Caco-2 (cell line): ENCODE measurements around the gene ENDOV. TPM values are rescaled to one million over a fixed set of nuclear protein-coding genes. Genes with fewer than 3 reads are reported as not detected.
"Not testable (repeated sequence)": the region's sequence is repeated elsewhere in the genome, so short reads cannot be mapped to it uniquely, and the experiment has no call there.

ENCODE experiments used
- BruUV-seq: library from RNA; stranded (reverse); fragments of 400-500 nt; replicated peaks from 2 replicates; lab custom pipeline; 2021; lab: Mats Ljungman, UMichigan
- CTCF ChIA-PET: fragments of 300-600 bp; sonication (Branson Sonifier 250); formaldehyde crosslinking; loops from one replicate; lab custom pipeline; 2022; ENCODE audit warnings: antibody characterized with exemption; lab: Charles Lee
- POLR2A ChIA-PET: fragments of 300-600 bp; sonication (Branson Sonifier 250); formaldehyde crosslinking; loops from one replicate; lab custom pipeline; 2022; ENCODE audit warnings: antibody characterized with exemption; lab: Charles Lee
- DNase-seq, 2 experiments: peaks; one replicate each; pipeline versions ENCODE4 v3.0.0 to v3.0.0-alpha.2; 2020 to 2022
- H3K27me3 ChIP-seq: replicated peaks from 2 replicates; pipeline ENCODE4 v1.6.0; 2011; ENCODE audit warnings: low read length; ENCODE audit not compliant: control insufficient read depth, insufficient read depth
- H3K36me3 ChIP-seq: 2 replicates; pipeline ENCODE4 v1.5.1; 2011; ENCODE audit warnings: low read length; ENCODE audit not compliant: control insufficient read depth, insufficient read depth
- H3K4me1 ChIP-seq: fragments of 250-450 bp; sonication (Bioruptor Pico); 2 replicates; pipeline ENCODE4 v1.5.1; 2020; ENCODE audit warnings: mild to moderate bottlenecking
- H3K4me3 ChIP-seq: 2 replicates; pipeline ENCODE4 v1.5.1; 2011; ENCODE audit warnings: low read depth, mild to moderate bottlenecking, control low read depth, low read length
- H3K9me3 ChIP-seq: fragments of 250-450 bp; sonication (Bioruptor Pico); 2 replicates; pipeline ENCODE4 v1.5.1; 2020; ENCODE audit warnings: mild to moderate bottlenecking, moderate library complexity
- H3K27ac Mint-ChIP-seq: one replicate; pipeline ENCODE4 v1.8.0; 2022; ENCODE audit warnings: mixed read lengths; ENCODE audit not compliant: unreplicated experiment
- H3K27me3 Mint-ChIP-seq: one replicate; pipeline ENCODE4 v1.8.0; 2022; ENCODE audit warnings: mixed read lengths; ENCODE audit not compliant: insufficient read depth, unreplicated experiment
- H3K36me3 Mint-ChIP-seq: one replicate; pipeline ENCODE4 v1.8.0; 2022; ENCODE audit warnings: mild to moderate bottlenecking, mixed read lengths; ENCODE audit not compliant: insufficient read depth, unreplicated experiment
- H3K4me1 Mint-ChIP-seq: one replicate; pipeline ENCODE4 v1.8.0; 2022; ENCODE audit warnings: low read depth, mixed read lengths; ENCODE audit not compliant: unreplicated experiment
- H3K4me3 Mint-ChIP-seq: one replicate; pipeline ENCODE4 v1.8.0; 2022; ENCODE audit warnings: mild to moderate bottlenecking, moderate library complexity, mixed read lengths; ENCODE audit not compliant: unreplicated experiment
- H3K9me3 Mint-ChIP-seq: one replicate; pipeline ENCODE4 v1.8.0; 2022; ENCODE audit warnings: mixed read lengths; ENCODE audit not compliant: unreplicated experiment
- intact Hi-C: fragments of 100-400 bp; cut with micrococcal nuclease; formaldehyde crosslinking; loops from one replicate; pipeline ENCODE4 v1.10.0; 2022; ENCODE audit not compliant: unreplicated experiment
- total RNA-seq: library from RNA; stranded (reverse); gene quantifications from 2 replicates; pipeline ENCODE4 v1.2.3, GENCODE V29; 2022
- TF ChIP-seq, protein P1 (sequence below), 2 experiments: fragments of 200-600 bp in 1 of 2; IDR thresholded peaks; 1 replicate in 1 of 2; 2 replicates in 1 of 2; pipeline versions ENCODE4 v1.5.1 to v1.8.0; 2011 to 2022; ENCODE audit warnings: antibody characterized with exemption in 1 of 2, control low read depth in 1 of 2, inconsistent platforms in 1 of 2, low read depth in 1 of 2, low read length in 1 of 2, mild to moderate bottlenecking in 1 of 2, moderate library complexity in 1 of 2; ENCODE audit not compliant: insufficient read depth in 1 of 2, severe bottlenecking in 1 of 2, unreplicated experiment in 1 of 2

The ENDOV gene
- total RNA-seq, 1 experiment from 2014 or later = 21.5 TPM

DNA sequence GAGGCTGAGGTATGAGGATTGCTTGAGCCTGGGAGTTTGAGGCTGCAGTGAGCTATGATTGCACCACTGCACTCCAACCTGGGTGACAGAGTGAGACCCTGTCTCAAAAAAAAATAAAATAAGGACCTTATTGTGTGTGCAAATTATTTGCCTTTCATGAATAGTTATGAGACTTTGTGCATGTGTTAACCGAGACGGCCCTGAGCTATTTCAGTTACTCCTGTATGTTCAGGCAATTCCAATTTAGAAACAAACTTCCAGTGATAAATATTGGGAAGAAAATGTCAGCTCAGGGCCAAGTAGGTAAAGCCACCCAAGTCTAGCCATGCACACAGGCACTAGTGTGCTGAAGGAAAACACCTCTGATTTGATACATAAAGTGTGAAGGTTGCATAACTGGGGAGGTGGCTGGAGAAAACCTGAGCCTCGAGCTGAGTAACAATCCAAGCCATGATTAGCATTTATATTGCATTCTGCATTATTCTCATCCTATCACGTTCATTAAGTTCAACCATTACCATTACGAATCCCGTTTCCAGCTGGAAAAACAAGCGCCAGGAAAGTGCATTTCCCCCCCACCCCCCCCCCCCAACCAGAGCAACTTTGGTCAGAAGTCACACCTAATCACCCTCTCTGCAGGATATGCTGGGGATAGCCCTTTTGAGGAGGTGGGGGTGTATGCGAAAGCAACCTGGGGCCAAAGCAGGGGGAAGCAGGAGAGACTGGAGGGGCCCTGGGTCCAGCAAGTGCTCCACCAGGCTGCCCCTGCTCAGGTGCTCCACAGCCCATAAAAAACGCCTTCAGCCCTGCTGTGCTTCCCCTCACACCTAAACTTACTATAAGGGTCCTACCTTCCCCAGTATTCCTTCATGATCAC lies 18.6 kb upstream of the ENDOV start:
- BruUV-seq = no TSS peak
- H3K4me3 ChIP-seq = no peak overlapping the region
- no peak overlapping the region for H3K27ac Mint-ChIP-seq
- no peaks in the 10 kb centered on the region for H3K36me3 ChIP-seq
- H3K4me1 ChIP-seq = no peaks in the 10 kb centered on the region
- no peaks in the 10 kb centered on the region for H3K9me3 ChIP-seq
- CTCF ChIA-PET = no interaction called here
- POLR2A ChIA-PET = no interaction called here
- no peak for DNase-seq
- peaks cover 8% of the 10 kb centered on the region for H3K27me3 Mint-ChIP-seq
- H3K4me1 Mint-ChIP-seq = no peaks in the 10 kb centered on the region
- TF ChIP-seq, protein P1, sequence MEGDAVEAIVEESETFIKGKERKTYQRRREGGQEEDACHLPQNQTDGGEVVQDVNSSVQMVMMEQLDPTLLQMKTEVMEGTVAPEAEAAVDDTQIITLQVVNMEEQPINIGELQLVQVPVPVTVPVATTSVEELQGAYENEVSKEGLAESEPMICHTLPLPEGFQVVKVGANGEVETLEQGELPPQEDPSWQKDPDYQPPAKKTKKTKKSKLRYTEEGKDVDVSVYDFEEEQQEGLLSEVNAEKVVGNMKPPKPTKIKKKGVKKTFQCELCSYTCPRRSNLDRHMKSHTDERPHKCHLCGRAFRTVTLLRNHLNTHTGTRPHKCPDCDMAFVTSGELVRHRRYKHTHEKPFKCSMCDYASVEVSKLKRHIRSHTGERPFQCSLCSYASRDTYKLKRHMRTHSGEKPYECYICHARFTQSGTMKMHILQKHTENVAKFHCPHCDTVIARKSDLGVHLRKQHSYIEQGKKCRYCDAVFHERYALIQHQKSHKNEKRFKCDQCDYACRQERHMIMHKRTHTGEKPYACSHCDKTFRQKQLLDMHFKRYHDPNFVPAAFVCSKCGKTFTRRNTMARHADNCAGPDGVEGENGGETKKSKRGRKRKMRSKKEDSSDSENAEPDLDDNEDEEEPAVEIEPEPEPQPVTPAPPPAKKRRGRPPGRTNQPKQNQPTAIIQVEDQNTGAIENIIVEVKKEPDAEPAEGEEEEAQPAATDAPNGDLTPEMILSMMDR (IDR thresholded peaks at IDR 0.05; ENCODE audit: insufficient read depth in 1 of 2, low read depth in 1 of 2, low read length in 1 of 2, severe bottlenecking in 1 of 2, unreplicated experiment in 1 of 2) = no peak
- no peak overlapping the region for H3K4me3 Mint-ChIP-seq
- peaks cover 22% of the 10 kb centered on the region for H3K36me3 Mint-ChIP-seq
- intact Hi-C loops = no loop called here
- H3K9me3 Mint-ChIP-seq = no peaks in the 10 kb centered on the region
- H3K27me3 ChIP-seq = no peaks in the 10 kb centered on the region

DNA sequence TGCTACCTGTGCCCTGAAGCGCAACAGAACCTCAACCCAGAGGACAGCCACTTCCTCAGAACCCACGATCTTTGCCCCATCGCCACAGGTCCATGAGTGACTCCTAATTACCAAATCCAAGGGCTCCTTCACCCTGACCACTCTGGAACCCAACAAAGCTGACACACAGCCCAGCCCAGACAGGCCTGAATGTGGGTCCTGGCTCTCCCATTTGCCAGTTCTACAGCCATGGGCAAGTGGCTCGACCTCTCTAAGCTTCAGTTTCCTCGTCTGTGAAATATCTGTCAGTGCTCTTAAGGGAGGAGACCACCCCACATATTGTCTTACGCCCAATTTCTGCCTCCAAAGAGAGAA lies 18.0 kb upstream of the ENDOV start:
- no peak overlapping the region for H3K4me3 ChIP-seq
- no peak overlapping the region for H3K4me3 Mint-ChIP-seq
- ChIA-PET CTCF (no interaction called here), POLR2A (no interaction called here)
- H3K36me3 ChIP-seq = no peaks in the 10 kb centered on the region
- H3K4me1 Mint-ChIP-seq = no peaks in the 10 kb centered on the region
- H3K9me3 Mint-ChIP-seq = no peaks in the 10 kb centered on the region
- H3K27ac Mint-ChIP-seq = no peak overlapping the region
- intact Hi-C loops = no loop called here
- BruUV-seq = no TSS peak
- TF ChIP-seq, protein P1 (IDR thresholded peaks at IDR 0.05; ENCODE audit: insufficient read depth in 1 of 2, low read depth in 1 of 2, low read length in 1 of 2, severe bottlenecking in 1 of 2, unreplicated experiment in 1 of 2) = no peak
- peaks cover 22% of the 10 kb centered on the region for H3K36me3 Mint-ChIP-seq
- no peaks in the 10 kb centered on the region for H3K9me3 ChIP-seq
- DNase-seq = no peak
- H3K27me3 ChIP-seq = no peaks in the 10 kb centered on the region
- peaks cover 8% of the 10 kb centered on the region for H3K27me3 Mint-ChIP-seq
- no peaks in the 10 kb centered on the region for H3K4me1 ChIP-seq

DNA sequence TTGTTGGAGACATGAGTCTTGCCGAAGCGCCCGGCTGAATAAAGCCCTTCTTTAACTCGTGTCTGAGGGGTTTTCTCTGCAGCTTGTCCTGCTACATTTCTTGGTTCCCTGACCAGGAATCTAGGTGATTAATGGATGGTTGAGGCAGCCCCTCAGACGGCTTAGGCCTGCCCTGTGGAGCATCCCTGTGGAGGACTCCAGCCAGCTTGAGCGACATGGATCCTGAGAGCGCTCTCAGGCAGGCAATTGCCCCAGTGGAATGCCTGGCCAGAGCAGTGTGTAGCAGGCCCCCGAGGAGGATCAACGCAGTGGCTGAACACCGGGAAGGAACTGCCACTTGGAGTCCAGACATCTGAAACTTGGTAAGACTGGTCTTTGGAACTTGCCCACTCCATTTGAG lies 17.3 kb upstream of the ENDOV start:
- H3K36me3 Mint-ChIP-seq = peaks cover 22% of the 10 kb centered on the region
- ChIA-PET POLR2A (no interaction called here), CTCF (no interaction called here)
- Histone ChIP-seq H3K4me3 (no peak overlapping the region), H3K9me3 (no peaks in the 10 kb centered on the region), H3K36me3 (no peaks in the 10 kb centered on the region), H3K27me3 (no peaks in the 10 kb centered on the region), H3K4me1 (no peaks in the 10 kb centered on the region)
- intact Hi-C loops = no loop called here
- H3K4me1 Mint-ChIP-seq = no peaks in the 10 kb centered on the region
- peaks cover 8% of the 10 kb centered on the region for H3K27me3 Mint-ChIP-seq
- TF ChIP-seq, protein P1 (IDR thresholded peaks at IDR 0.05; ENCODE audit: insufficient read depth in 1 of 2, low read depth in 1 of 2, low read length in 1 of 2, severe bottlenecking in 1 of 2, unreplicated experiment in 1 of 2) = no peak
- no TSS peak for BruUV-seq
- H3K27ac Mint-ChIP-seq = no peak overlapping the region
- DNase-seq = no peak
- H3K4me3 Mint-ChIP-seq = no peak overlapping the region
- no peaks in the 10 kb centered on the region for H3K9me3 Mint-ChIP-seq

DNA sequence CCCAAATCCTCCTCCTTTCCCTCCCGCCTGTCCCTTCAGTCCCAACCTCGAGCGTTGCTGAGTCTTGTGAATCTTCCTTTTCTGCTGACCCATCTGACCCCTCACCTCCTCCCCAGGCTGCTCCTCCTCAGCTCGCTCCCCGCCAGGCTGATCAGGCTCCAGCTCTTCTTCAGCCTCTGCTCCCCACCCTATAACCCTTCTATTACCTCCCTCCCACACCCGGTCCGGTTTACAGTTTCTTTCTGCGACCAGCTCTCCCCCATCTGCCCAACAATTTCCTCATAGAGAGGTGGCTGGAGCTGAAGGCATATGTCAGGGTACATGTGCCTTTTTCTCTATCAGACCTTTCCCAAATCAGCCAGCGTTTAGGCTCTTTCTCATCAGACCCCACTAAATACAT lies 13.9 kb upstream of the ENDOV start:
- intact Hi-C loops, H3K4me1 ChIP-seq, H3K4me3 Mint-ChIP-seq, H3K27ac Mint-ChIP-seq, DNase-seq, H3K36me3 ChIP-seq, H3K4me1 Mint-ChIP-seq, H3K27me3 ChIP-seq, H3K36me3 Mint-ChIP-seq, H3K9me3 Mint-ChIP-seq, H3K9me3 ChIP-seq, H3K27me3 Mint-ChIP-seq, POLR2A ChIA-PET, H3K4me3 ChIP-seq, CTCF ChIA-PET, BruUV-seq: not testable (repeated sequence)

DNA sequence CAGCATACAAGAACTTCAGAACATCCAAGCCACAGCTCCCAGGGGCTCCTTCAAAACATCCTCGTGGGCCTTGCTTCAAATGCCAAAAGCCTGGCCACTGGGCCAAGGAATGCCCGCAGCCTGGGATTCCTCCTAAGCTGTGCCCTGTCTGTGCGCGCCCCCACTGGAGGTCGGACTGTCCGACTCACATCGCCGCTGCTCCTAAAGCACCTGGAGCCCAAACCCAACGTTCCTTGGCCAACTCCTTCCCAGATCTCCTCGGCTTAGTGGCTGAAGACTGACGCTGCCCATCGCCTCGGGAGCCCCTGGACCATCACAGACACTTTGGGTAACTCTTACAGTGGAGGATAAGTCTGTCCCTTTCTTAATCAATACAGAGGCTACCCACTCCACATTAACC lies 12.9 kb upstream of the ENDOV start:
- intact Hi-C loops, H3K9me3 ChIP-seq, H3K36me3 Mint-ChIP-seq, H3K27me3 ChIP-seq, H3K36me3 ChIP-seq, BruUV-seq, H3K4me3 ChIP-seq, H3K27ac Mint-ChIP-seq, POLR2A ChIA-PET, DNase-seq, H3K27me3 Mint-ChIP-seq, H3K9me3 Mint-ChIP-seq, H3K4me1 Mint-ChIP-seq, H3K4me3 Mint-ChIP-seq, H3K4me1 ChIP-seq: not testable (repeated sequence)
- CTCF ChIA-PET = interaction anchor here (0.6 kb wide), 1 partner anchor 647 kb away, joined by 3 read pairs; no protein-coding TSS in a partner anchor
